ENCODE results near the gene SLC1A2. TPM values are rescaled to one million over a fixed set of nuclear protein-coding genes. Genes with fewer than 3 reads are reported as not detected.
A peak's percentile ranks its signal among the peaks of the same experiment; 100 is the strongest.

Gene SLC1A2
- total RNA-seq, 1 donor from 2014 or later: 54.3 TPM

GRCh38 chr11:35347173-35347878 lies 72.0 kb downstream of the SLC1A2 start:
- peaks cover 4% of the 10 kb centered on the region for H3K9me3 Mint-ChIP-seq (ENCODE audit: unreplicated experiment)
- peak overlapping the region; percentile 96 for H3K27ac Mint-ChIP-seq (ENCODE audit: unreplicated experiment)
- no peak for TF ChIP-seq CTCF (IDR thresholded peaks at IDR 0.05; ENCODE audit: partially characterized antibody, unreplicated experiment)

GRCh38 chr11:35346472-35347156 lies 72.7 kb downstream of the SLC1A2 start:
- Mint-ChIP-seq H3K4me1 (ENCODE audit: low read depth, unreplicated experiment) (peaks cover 19% of the 10 kb centered on the region), H3K27me3 (ENCODE audit: unreplicated experiment) (no peaks in the 10 kb centered on the region), H3K27ac (ENCODE audit: unreplicated experiment) (peak overlapping the region; percentile 96), H3K9me3 (ENCODE audit: unreplicated experiment) (peaks cover 4% of the 10 kb centered on the region), H3K36me3 (ENCODE audit: unreplicated experiment) (peaks cover 7% of the 10 kb centered on the region), H3K4me3 (ENCODE audit: unreplicated experiment) (peak overlapping the region; percentile 32)
- no peak for DNase-seq
- TF ChIP-seq CTCF (IDR thresholded peaks at IDR 0.05; ENCODE audit: partially characterized antibody, unreplicated experiment): no peak

More at GRCh38 chr11:35347173-35347878, 72.0 kb downstream of the SLC1A2 start:
- no peaks in the 10 kb centered on the region for H3K27me3 Mint-ChIP-seq (ENCODE audit: unreplicated experiment)
- H3K4me3 Mint-ChIP-seq (ENCODE audit: unreplicated experiment): no peak overlapping the region
- H3K4me1 Mint-ChIP-seq (ENCODE audit: low read depth, unreplicated experiment): peaks cover 19% of the 10 kb centered on the region
- peaks cover 7% of the 10 kb centered on the region for H3K36me3 Mint-ChIP-seq (ENCODE audit: unreplicated experiment)
- DNase-seq: no peak

GRCh38 chr11:35344681-35345574 lies 74.4 kb downstream of the SLC1A2 start:
- TF ChIP-seq CTCF (IDR thresholded peaks at IDR 0.05; ENCODE audit: partially characterized antibody, unreplicated experiment): no peak
- Mint-ChIP-seq H3K36me3 (ENCODE audit: unreplicated experiment) (peaks cover 7% of the 10 kb centered on the region), H3K4me3 (ENCODE audit: unreplicated experiment) (no peak overlapping the region), H3K4me1 (ENCODE audit: low read depth, unreplicated experiment) (peaks cover 25% of the 10 kb centered on the region), H3K9me3 (ENCODE audit: unreplicated experiment) (peaks cover 4% of the 10 kb centered on the region), H3K27me3 (ENCODE audit: unreplicated experiment) (no peaks in the 10 kb centered on the region), H3K27ac (ENCODE audit: unreplicated experiment) (peak overlapping the region; percentile 39)
- DNase-seq: no peak

- DNase-seq: no peak
- Mint-ChIP-seq H3K9me3 (ENCODE audit: unreplicated experiment) (peaks cover 4% of the 10 kb centered on the region), H3K27ac (ENCODE audit: unreplicated experiment) (no peak overlapping the region), H3K36me3 (ENCODE audit: unreplicated experiment) (peaks cover 7% of the 10 kb centered on the region), H3K4me3 (ENCODE audit: unreplicated experiment) (no peak overlapping the region), H3K4me1 (ENCODE audit: low read depth, unreplicated experiment) (peaks cover 24% of the 10 kb centered on the region), H3K27me3 (ENCODE audit: unreplicated experiment) (no peaks in the 10 kb centered on the region)
- TF ChIP-seq CTCF (IDR thresholded peaks at IDR 0.05; ENCODE audit: partially characterized antibody, unreplicated experiment): no peak
Observed at GRCh38 chr11:35343033-35343598, 76.2 kb downstream of the SLC1A2 start.
